ENCODE measurements around the gene TMEM14A. TPM values are rescaled to one million over a fixed set of nuclear protein-coding genes. Genes with fewer than 3 reads are reported as not detected.
A peak's percentile ranks its signal among the peaks of the same experiment; 100 is the strongest.

The TMEM14A gene
- polyA plus RNA-seq, 1 donor (not counting 4 experiments of a cell fraction or from before 2014, with no cell fraction given): 44.2 TPM

DNA sequence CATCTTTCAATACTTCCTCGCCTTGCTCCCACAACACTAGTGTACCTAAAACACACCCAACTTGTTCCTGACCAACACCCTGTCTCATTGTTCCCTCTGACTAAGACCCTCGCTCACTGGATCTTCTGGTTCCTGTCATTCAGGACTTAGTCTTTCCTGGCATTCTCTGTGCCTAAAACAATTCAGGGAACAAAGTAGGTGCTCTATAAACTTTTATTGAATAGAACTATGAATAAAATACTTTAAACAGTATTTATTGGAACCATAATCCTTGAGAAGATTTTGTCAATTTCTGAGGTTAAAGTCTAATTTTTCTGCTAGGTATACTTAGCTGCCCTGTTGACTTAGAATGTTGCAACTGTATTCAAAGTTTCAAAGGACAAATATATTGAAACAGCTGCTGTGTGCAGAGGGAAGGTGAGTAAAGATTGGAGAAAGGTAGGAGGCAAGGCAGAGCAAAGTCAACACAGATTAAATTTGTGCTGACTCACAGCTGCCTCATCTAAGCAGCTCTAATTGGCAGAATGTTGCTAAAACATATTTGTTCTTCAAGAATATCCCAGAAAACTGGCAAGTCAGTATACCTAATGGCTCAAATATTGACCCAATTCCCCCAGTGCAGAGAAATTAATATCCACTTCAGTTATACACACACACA, 54.8 kb downstream of the TMEM14A start:
- Histone ChIP-seq H3K79me2 (ENCODE audit: control insufficient read depth, insufficient read depth, low read length) (no peaks in the 10 kb centered on the region), H3K4me2 (ENCODE audit: control insufficient read depth, extremely low read depth, insufficient read depth, low read depth, low read length) (peak overlapping the region; percentile 23), H4K20me1 (ENCODE audit: control insufficient read depth, extremely low read depth, insufficient read depth, low read length) (no peaks in the 10 kb centered on the region), H3K4me3 (ENCODE audit: control insufficient read depth in 2 of 3, extremely low read depth in 1 of 3, insufficient read depth in 2 of 3, low read depth in 1 of 3, low read length in 3 of 3) (no peak overlapping the region), H3K4me1 (ENCODE audit: control insufficient read depth, extremely low read depth, insufficient read depth, low read length) (peaks cover 11% of the 10 kb centered on the region), H2AFZ (ENCODE audit: control insufficient read depth, low read length) (no peak overlapping the region), H3K27me3 (ENCODE audit: control insufficient read depth, extremely low read depth, insufficient read depth, low read length) (no peaks in the 10 kb centered on the region), H3K9me1 (ENCODE audit: control insufficient read depth, extremely low read depth, insufficient read depth, low read length) (no peaks in the 10 kb centered on the region), H3K27ac (ENCODE audit: control insufficient read depth, insufficient read depth, low read length) (no peak overlapping the region), H3K36me3 (ENCODE audit: control insufficient read depth in 2 of 2, extremely low read depth in 1 of 2, insufficient read depth in 2 of 2, low read length in 2 of 2) (no peaks in the 10 kb centered on the region), H3K9ac (ENCODE audit: control insufficient read depth, extremely low read depth, insufficient read depth, low read length) (no peak overlapping the region), H3K9me3 (ENCODE audit: control insufficient read depth, low read depth, low read length) (no peaks in the 10 kb centered on the region)
- dilution Hi-C loops (cut with MboI; ENCODE audit: extremely low pct_ligation_motif_present, low sequenced_read_pairs): no loop called here
- no peak for DNase-seq (ENCODE audit: low read depth, low spot score)
- peak; percentile 43 for FAIRE-seq
- TF ChIP-seq, protein P1, sequence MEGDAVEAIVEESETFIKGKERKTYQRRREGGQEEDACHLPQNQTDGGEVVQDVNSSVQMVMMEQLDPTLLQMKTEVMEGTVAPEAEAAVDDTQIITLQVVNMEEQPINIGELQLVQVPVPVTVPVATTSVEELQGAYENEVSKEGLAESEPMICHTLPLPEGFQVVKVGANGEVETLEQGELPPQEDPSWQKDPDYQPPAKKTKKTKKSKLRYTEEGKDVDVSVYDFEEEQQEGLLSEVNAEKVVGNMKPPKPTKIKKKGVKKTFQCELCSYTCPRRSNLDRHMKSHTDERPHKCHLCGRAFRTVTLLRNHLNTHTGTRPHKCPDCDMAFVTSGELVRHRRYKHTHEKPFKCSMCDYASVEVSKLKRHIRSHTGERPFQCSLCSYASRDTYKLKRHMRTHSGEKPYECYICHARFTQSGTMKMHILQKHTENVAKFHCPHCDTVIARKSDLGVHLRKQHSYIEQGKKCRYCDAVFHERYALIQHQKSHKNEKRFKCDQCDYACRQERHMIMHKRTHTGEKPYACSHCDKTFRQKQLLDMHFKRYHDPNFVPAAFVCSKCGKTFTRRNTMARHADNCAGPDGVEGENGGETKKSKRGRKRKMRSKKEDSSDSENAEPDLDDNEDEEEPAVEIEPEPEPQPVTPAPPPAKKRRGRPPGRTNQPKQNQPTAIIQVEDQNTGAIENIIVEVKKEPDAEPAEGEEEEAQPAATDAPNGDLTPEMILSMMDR (optimal IDR thresholded peaks at IDR 0.05 in 1 of 3, IDR thresholded peaks at IDR 0.05 in 1 of 3, conservative IDR thresholded peaks at IDR 0.05 in 1 of 3; ENCODE audit: extremely low read depth in 1 of 3, insufficient read depth in 2 of 3, low read length in 3 of 3): no peak
- no peak for TF ChIP-seq EZH2 (IDR thresholded peaks at IDR 0.05; ENCODE audit: low read length)

DNA sequence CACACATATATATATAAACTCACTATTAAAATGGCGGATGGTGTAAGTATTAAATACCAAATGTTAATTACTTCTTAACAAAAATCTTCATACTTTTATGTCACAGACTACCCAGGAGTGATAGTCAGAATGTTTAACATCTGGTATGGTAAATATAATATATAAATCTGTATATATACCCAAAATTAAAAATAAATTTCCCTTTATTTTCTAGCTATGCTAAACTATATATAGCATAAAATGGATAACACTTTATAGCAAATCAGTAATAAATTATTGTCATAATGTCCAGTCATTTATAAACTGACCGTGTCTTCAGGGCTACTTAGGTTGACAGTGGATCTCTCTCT, 55.3 kb downstream of the TMEM14A start:
- Histone ChIP-seq H3K9ac (ENCODE audit: control insufficient read depth, extremely low read depth, insufficient read depth, low read length) (no peak overlapping the region), H3K27ac (ENCODE audit: control insufficient read depth, insufficient read depth, low read length) (no peak overlapping the region), H3K36me3 (ENCODE audit: control insufficient read depth in 2 of 2, extremely low read depth in 1 of 2, insufficient read depth in 2 of 2, low read length in 2 of 2) (no peaks in the 10 kb centered on the region), H3K79me2 (ENCODE audit: control insufficient read depth, insufficient read depth, low read length) (no peaks in the 10 kb centered on the region), H3K9me3 (ENCODE audit: control insufficient read depth, low read depth, low read length) (no peaks in the 10 kb centered on the region), H2AFZ (ENCODE audit: control insufficient read depth, low read length) (no peak overlapping the region), H3K9me1 (ENCODE audit: control insufficient read depth, extremely low read depth, insufficient read depth, low read length) (no peaks in the 10 kb centered on the region), H3K4me3 (ENCODE audit: control insufficient read depth in 2 of 3, extremely low read depth in 1 of 3, insufficient read depth in 2 of 3, low read depth in 1 of 3, low read length in 3 of 3) (no peak overlapping the region), H3K4me1 (ENCODE audit: control insufficient read depth, extremely low read depth, insufficient read depth, low read length) (peaks cover 11% of the 10 kb centered on the region), H4K20me1 (ENCODE audit: control insufficient read depth, extremely low read depth, insufficient read depth, low read length) (no peaks in the 10 kb centered on the region), H3K4me2 (ENCODE audit: control insufficient read depth, extremely low read depth, insufficient read depth, low read depth, low read length) (no peak overlapping the region), H3K27me3 (ENCODE audit: control insufficient read depth, extremely low read depth, insufficient read depth, low read length) (no peaks in the 10 kb centered on the region)
- DNase-seq (ENCODE audit: low read depth, low spot score) (no peak), FAIRE-seq (no peak)
- dilution Hi-C loops (cut with MboI; ENCODE audit: extremely low pct_ligation_motif_present, low sequenced_read_pairs): no loop called here
- TF ChIP-seq EZH2 (IDR thresholded peaks at IDR 0.05; ENCODE audit: low read length): no peak
- TF ChIP-seq, protein P1 (optimal IDR thresholded peaks at IDR 0.05 in 1 of 3, IDR thresholded peaks at IDR 0.05 in 1 of 3, conservative IDR thresholded peaks at IDR 0.05 in 1 of 3; ENCODE audit: extremely low read depth in 1 of 3, insufficient read depth in 2 of 3, low read length in 3 of 3): no peak

Measured in keratinocyte (primary cell).